ENCODE results near the gene CTSS. TPM values are rescaled to one million over a fixed set of nuclear protein-coding genes. Genes with fewer than 3 reads are reported as not detected.

Gene CTSS
- total and polyA plus RNA-seq, 2 donors (not counting 3 experiments of a cell fraction or from before 2014, with no cell fraction given) = 4.0 to 11.1 TPM

DNA sequence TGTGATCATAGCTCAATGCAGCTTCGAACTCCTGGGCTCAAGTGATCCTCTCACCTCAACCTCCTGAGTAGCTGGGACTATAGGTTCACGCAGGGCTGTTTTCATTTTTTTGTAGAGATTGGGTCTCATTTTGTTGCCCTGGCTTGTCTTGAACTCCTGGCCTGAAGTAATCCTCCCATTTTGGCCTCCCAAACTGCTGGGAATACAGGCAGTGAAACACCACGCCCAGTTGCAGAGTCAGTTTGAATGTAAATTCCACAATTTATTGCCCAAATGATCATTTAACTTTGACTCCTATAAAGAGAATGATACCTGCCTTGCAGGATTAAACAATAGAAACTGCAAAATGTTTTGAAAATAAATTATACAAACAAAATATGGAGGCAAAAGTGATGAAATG is 79.3 kb downstream of the CTSS start:
- dilution Hi-C loops (cut with MboI; ENCODE audit: extremely low pct_ligation_motif_present, low sequenced_read_pairs) = no loop called here
- CTCF ChIA-PET = interaction anchor here (1.2 to 1.3 kb wide), 3 partner anchors 10 to 125 kb away, joined by 3 to 5 read pairs (median 3); partner anchors contain the start of gene GOLPH3L
- no peaks in the 10 kb centered on the region for H4K20me1 ChIP-seq (replicated peaks; ENCODE audit: control insufficient read depth, extremely low read depth, insufficient read depth, low read length)
- no peak for DNase-seq (ENCODE audit: low read depth, low spot score)
- H3K36me3 ChIP-seq (ENCODE audit: control insufficient read depth in 2 of 2, extremely low read depth in 1 of 2, insufficient read depth in 2 of 2, low read length in 2 of 2) = peaks cover 2 to 6% of the 10 kb centered on the region in 2 experiments
- H3K9me1 ChIP-seq (replicated peaks; ENCODE audit: control insufficient read depth, extremely low read depth, insufficient read depth, low read length) = no peaks in the 10 kb centered on the region
- no TSS peak for BruUV-seq (replicated peaks)
- H3K4me3 ChIP-seq (replicated peaks in 1 of 3; ENCODE audit: insufficient read depth in 1 of 3, low read depth in 1 of 3, low read length in 3 of 3) = no peak overlapping the region
- no peaks in the 10 kb centered on the region for H3K27me3 ChIP-seq (ENCODE audit: control insufficient read depth in 2 of 2, insufficient read depth in 2 of 2, low read length in 2 of 2)
- peaks cover 8% of the 10 kb centered on the region for H3K79me2 ChIP-seq (ENCODE audit: control insufficient read depth, insufficient read depth, low read length)
- H3K27ac ChIP-seq (ENCODE audit: insufficient read depth, low read depth, low read length) = no peak overlapping the region
- POLR2A ChIA-PET = no interaction called here
- no peak overlapping the region for H2AFZ ChIP-seq (ENCODE audit: low read depth, low read length)
- no peak overlapping the region for H3K4me2 ChIP-seq (ENCODE audit: insufficient read depth, low read length)
- FAIRE-seq = no peak
- intact Hi-C loops (cut with micrococcal nuclease) = no loop called here
- TF ChIP-seq POLR2AphosphoS5 (IDR thresholded peaks at IDR 0.05; ENCODE audit: insufficient read depth, low read depth, low read length) (no peak), FOS (IDR thresholded peaks at IDR 0.05; ENCODE audit: borderline replicate concordance, insufficient read depth, low read length) (no peak), MYC (IDR thresholded peaks at IDR 0.05; ENCODE audit: low read depth, low read length) (no peak), POLR2A (IDR thresholded peaks at IDR 0.05; ENCODE audit: low read depth, low read length) (no peak), GATA2 (IDR thresholded peaks at IDR 0.05; ENCODE audit: insufficient read depth, insufficient read length, low read depth, low read length) (no peak), EZH2 (IDR thresholded peaks at IDR 0.05; ENCODE audit: borderline replicate concordance, low read depth, low read length, severe bottlenecking) (no peak), JUN (IDR thresholded peaks at IDR 0.05; ENCODE audit: borderline replicate concordance, insufficient read depth, insufficient read length, low read depth) (no peak)
- TF ChIP-seq, protein P1, sequence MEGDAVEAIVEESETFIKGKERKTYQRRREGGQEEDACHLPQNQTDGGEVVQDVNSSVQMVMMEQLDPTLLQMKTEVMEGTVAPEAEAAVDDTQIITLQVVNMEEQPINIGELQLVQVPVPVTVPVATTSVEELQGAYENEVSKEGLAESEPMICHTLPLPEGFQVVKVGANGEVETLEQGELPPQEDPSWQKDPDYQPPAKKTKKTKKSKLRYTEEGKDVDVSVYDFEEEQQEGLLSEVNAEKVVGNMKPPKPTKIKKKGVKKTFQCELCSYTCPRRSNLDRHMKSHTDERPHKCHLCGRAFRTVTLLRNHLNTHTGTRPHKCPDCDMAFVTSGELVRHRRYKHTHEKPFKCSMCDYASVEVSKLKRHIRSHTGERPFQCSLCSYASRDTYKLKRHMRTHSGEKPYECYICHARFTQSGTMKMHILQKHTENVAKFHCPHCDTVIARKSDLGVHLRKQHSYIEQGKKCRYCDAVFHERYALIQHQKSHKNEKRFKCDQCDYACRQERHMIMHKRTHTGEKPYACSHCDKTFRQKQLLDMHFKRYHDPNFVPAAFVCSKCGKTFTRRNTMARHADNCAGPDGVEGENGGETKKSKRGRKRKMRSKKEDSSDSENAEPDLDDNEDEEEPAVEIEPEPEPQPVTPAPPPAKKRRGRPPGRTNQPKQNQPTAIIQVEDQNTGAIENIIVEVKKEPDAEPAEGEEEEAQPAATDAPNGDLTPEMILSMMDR (IDR thresholded peaks at IDR 0.05; ENCODE audit: extremely low read depth in 1 of 2, insufficient read depth in 1 of 2, low read depth in 1 of 2, low read length in 2 of 2) = no peak
- TF ChIP-seq, protein P2, sequence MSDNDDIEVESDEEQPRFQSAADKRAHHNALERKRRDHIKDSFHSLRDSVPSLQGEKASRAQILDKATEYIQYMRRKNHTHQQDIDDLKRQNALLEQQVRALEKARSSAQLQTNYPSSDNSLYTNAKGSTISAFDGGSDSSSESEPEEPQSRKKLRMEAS (IDR thresholded peaks at IDR 0.05; ENCODE audit: insufficient read depth, insufficient read length) = no peak
- H3K4me1 ChIP-seq (ENCODE audit: control insufficient read depth, extremely low read depth, insufficient read depth, low read length) = peaks cover 18% of the 10 kb centered on the region
- no peaks in the 10 kb centered on the region for H3K9me3 ChIP-seq (replicated peaks; ENCODE audit: control insufficient read depth, insufficient read depth, low read length)
- no peak overlapping the region for H3K9ac ChIP-seq (replicated peaks; ENCODE audit: extremely low read depth, insufficient read depth, low read length)

Data from endothelial cell of umbilical vein (primary cell).